ENCODE results near the gene MAK.

- TF ChIP-seq CTCF (IDR thresholded peaks at IDR 0.05) (no peak), EZH2 (IDR thresholded peaks at IDR 0.05; ENCODE audit: borderline replicate concordance, insufficient read depth, low read depth, low read length, poor library complexity, severe bottlenecking) (no peak)
Measured at GRCh38 chr6:10861086-10861485, 22.7 kb upstream of the MAK start.
